Natural killer cell (primary cell): Measurements from ENCODE around the gene ST8SIA5. TPM values are rescaled to one million over a fixed set of nuclear protein-coding genes. Genes with fewer than 3 reads are reported as not detected.

Experiments
- ATAC-seq, 3 donors: fragments of 150-1000 bp in 2 of 3; fragments of 200-7000 bp in 1 of 3; cut with Tn5 transposase; 1 replicate in 1 of 3; 2 replicates in 2 of 3; pipeline ENCODE4 v1.10.0; 2021; ENCODE audit warnings: mild to moderate bottlenecking in 2 of 3, moderate library complexity in 2 of 3
- DNase-seq, 2 donors: peaks; one replicate each; pipeline versions ENCODE4 v3.0.0 to v3.0.0-alpha.2; 2013 to 2021; ENCODE audit warnings: mixed read lengths in 1 of 2
- H3K27ac ChIP-seq: one replicate; pipeline ENCODE4 v1.5.1; 2013; ENCODE audit warnings: mild to moderate bottlenecking, low read length
- H3K27me3 ChIP-seq: one replicate; pipeline ENCODE4 v1.6.1; 2013; ENCODE audit warnings: low read length; ENCODE audit not compliant: control insufficient read depth, insufficient read depth
- H3K36me3 ChIP-seq: one replicate; pipeline ENCODE4 v1.6.1; 2013; ENCODE audit warnings: low read length; ENCODE audit not compliant: control insufficient read depth, insufficient read depth
- H3K4me1 ChIP-seq: one replicate; pipeline ENCODE4 v1.6.1; 2013; ENCODE audit warnings: low read length; ENCODE audit not compliant: control insufficient read depth, insufficient read depth
- H3K4me3 ChIP-seq: one replicate; pipeline ENCODE4 v1.5.1; 2013; ENCODE audit warnings: low read length
- H3K9me3 ChIP-seq: one replicate; pipeline ENCODE4 v1.6.1; 2013; ENCODE audit warnings: low read length; ENCODE audit not compliant: control insufficient read depth, insufficient read depth
- H3K27ac Mint-ChIP-seq, 2 donors: one replicate each; pipeline ENCODE4 v1.8.0; 2022; ENCODE audit warnings: mild to moderate bottlenecking in 2 of 2, mixed read lengths in 2 of 2, moderate library complexity in 1 of 2
- H3K27me3 Mint-ChIP-seq, 2 donors: one replicate each; pipeline ENCODE4 v1.8.0; 2022; ENCODE audit warnings: low read depth in 2 of 2, mixed read lengths in 2 of 2
- H3K36me3 Mint-ChIP-seq: one replicate; pipeline ENCODE4 v1.8.0; 2022; ENCODE audit warnings: mixed read lengths
- H3K4me1 Mint-ChIP-seq, 2 donors: one replicate each; pipeline ENCODE4 v1.8.0; 2022; ENCODE audit warnings: mixed read lengths in 2 of 2
- H3K4me3 Mint-ChIP-seq: one replicate; pipeline ENCODE4 v1.8.0; 2022; ENCODE audit warnings: mild to moderate bottlenecking, moderate library complexity, mixed read lengths
- H3K9me3 Mint-ChIP-seq, 2 donors: one replicate each; pipeline ENCODE4 v1.8.0; 2022; ENCODE audit warnings: mixed read lengths in 2 of 2
- WGBS: methylation state at CpG from one replicate; pipeline ENCODE4 v1.1.7; 2013; ENCODE audit warnings: missing lambda C conversion rate; ENCODE audit not compliant: insufficient coverage; 5-methylcytosine and 5-hydroxymethylcytosine counted together
- intact Hi-C: fragments of 100-400 bp; cut with micrococcal nuclease; formaldehyde crosslinking; loops from one replicate; pipeline ENCODE4 v1.14.2; 2022
- total RNA-seq, 4 donors: library from RNA; stranded (reverse); fragments of 120-200 nt in 1 of 4; gene quantifications; one replicate each; pipeline versions ENCODE4 v1.2.3 to v1.2.4, GENCODE V29; 2013 to 2022
- TF ChIP-seq, protein P1 (sequence below): fragments of 200-600 bp; IDR thresholded peaks from one replicate; pipeline ENCODE4 v1.8.0; 2022; ENCODE audit warnings: antibody characterized with exemption

The ST8SIA5 gene
- total RNA-seq, 3 donors from 2014 or later (not counting 1 experiment from before 2014, with no cell fraction given): 0.23 TPM; not detected in 2

DNA sequence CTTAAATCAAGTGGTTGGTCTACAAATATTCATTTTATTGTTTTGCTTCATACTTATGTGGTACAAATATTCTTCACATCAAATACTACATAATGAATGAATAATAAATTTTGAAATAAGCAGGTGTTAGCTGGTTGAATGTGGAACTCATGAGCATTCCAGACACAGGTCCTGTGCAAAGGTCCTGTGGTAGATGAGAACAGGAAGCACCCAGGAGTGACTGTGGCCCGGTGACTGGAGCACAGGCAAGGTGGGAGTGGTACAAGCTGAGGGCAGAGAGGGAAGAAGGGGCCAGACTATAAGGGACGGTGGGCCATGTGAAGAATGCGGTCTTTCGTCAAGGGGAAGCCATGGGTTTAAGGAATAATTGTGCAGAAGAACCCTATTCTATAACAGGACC is 73.6 kb downstream of the ST8SIA5 start:
- Mint-ChIP-seq H3K36me3 (no peaks in the 10 kb centered on the region), H3K9me3 (no peaks in the 10 kb centered on the region), H3K27ac (no peak overlapping the region), H3K4me3 (no peak overlapping the region), H3K4me1 (no peaks in the 10 kb centered on the region), H3K27me3 (peaks cover 0 to 11% of the 10 kb centered on the region in 2 donors)
- Histone ChIP-seq H3K4me1 (no peaks in the 10 kb centered on the region), H3K4me3 (no peak overlapping the region), H3K27ac (no peak overlapping the region), H3K27me3 (no peaks in the 10 kb centered on the region), H3K36me3 (no peaks in the 10 kb centered on the region), H3K9me3 (no peaks in the 10 kb centered on the region)
- DNase-seq: no peak
- intact Hi-C loops: no loop called here
- no peak for ATAC-seq
- 96% methylated on average over 3 of the region's 4 CpGs for WGBS
- TF ChIP-seq, protein P1, sequence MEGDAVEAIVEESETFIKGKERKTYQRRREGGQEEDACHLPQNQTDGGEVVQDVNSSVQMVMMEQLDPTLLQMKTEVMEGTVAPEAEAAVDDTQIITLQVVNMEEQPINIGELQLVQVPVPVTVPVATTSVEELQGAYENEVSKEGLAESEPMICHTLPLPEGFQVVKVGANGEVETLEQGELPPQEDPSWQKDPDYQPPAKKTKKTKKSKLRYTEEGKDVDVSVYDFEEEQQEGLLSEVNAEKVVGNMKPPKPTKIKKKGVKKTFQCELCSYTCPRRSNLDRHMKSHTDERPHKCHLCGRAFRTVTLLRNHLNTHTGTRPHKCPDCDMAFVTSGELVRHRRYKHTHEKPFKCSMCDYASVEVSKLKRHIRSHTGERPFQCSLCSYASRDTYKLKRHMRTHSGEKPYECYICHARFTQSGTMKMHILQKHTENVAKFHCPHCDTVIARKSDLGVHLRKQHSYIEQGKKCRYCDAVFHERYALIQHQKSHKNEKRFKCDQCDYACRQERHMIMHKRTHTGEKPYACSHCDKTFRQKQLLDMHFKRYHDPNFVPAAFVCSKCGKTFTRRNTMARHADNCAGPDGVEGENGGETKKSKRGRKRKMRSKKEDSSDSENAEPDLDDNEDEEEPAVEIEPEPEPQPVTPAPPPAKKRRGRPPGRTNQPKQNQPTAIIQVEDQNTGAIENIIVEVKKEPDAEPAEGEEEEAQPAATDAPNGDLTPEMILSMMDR: no peak

DNA sequence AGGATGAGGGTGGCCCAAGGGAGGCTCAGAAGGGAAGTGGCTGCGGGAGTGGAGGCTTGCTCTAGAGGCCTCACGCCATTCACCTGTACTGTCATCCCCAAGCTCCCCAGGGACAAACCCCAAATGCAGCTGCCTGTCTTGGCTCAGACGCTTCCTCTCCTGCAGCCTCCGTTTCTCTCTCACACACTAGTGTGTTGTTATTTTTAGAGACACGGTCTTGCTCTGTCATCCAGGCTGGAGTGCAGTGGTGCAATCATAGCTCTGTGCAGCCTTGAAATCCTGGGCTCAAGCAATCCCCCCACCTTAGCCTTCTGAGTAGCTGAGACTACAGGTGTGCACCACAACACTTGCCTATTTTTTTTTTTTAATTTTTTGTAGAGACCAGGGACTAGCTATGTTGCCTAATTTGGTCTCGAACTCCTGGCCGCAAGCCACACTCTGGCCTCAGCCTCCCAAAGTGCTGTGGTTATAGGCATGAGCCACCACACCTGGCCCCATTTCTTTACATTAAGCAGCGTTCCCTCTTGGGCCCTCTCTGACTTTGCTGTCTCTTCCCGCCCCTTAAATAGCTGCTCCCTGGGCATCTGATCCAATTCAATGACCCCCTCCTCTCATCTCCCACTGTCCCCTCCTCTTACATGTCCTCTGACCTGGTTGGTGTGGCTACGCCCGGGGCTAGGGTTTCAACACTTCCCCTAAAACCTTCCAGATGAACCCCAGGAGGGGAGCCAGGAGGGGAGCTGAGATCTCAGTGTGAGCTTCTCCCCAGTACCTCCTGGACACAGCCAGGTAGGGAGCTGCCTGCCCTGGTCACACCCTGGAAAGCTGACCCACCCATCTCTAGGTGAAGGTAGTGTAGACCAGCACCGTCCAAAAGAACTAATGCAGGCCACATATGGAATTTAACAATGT is 75.8 kb downstream of the ST8SIA5 start:
- WGBS: 73% methylated on average over 12 of the region's 12 CpGs
- H3K27me3 Mint-ChIP-seq: peaks cover 4 to 11% of the 10 kb centered on the region in 2 donors
- H3K9me3 Mint-ChIP-seq: no peaks in the 10 kb centered on the region
- TF ChIP-seq, protein P1: no peak
- no peaks in the 10 kb centered on the region for H3K36me3 ChIP-seq
- H3K4me3 Mint-ChIP-seq: no peak overlapping the region
- H3K27ac Mint-ChIP-seq: no peak overlapping the region
- no peaks in the 10 kb centered on the region for H3K36me3 Mint-ChIP-seq
- DNase-seq (no peak), ATAC-seq (no peak)
- H3K27me3 ChIP-seq: no peaks in the 10 kb centered on the region
- no peaks in the 10 kb centered on the region for H3K9me3 ChIP-seq
- intact Hi-C loops: no loop called here
- no peaks in the 10 kb centered on the region for H3K4me1 ChIP-seq
- no peak overlapping the region for H3K4me3 ChIP-seq
- H3K4me1 Mint-ChIP-seq: no peaks in the 10 kb centered on the region
- no peak overlapping the region for H3K27ac ChIP-seq

DNA sequence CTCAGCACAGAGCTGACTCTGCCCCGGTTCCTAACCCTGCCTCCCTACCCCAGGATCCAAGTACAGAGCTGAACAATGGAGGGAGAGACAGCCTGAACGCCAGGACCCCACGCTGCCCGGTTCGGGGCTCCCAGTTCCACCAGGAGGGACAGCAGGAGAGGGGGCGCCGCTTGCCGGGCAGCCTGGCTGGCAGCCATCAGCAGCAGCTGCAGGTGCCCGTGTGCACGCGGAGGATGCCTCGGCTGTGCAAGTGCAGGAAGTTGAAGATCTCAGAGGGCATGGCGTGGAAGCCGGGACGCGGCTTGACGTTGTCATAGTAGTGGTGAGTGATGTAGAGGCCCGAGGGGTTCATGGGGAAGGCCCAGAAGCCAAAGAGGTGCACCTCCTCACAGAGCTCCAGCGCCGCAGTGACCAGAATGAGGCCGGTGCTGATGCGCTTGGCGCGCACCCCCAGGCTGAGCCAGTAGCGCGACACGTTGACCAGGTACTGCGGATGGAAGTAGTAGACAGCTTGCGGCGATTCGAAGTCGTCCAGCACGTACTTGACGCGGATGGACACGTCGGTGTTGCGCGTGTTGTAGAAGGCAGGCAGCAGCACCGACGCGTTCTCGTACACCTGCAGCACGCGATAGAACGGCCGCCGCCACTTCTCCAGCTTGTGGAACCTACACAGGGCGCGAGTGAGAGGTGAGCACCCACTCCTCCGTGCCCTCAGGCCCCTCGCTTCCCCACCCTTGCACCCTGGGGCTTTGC is 76.8 kb downstream of the ST8SIA5 start:
- no peak for ATAC-seq
- Histone ChIP-seq H3K27ac (no peak overlapping the region), H3K4me1 (no peaks in the 10 kb centered on the region), H3K4me3 (no peak overlapping the region), H3K27me3 (no peaks in the 10 kb centered on the region), H3K36me3 (no peaks in the 10 kb centered on the region), H3K9me3 (no peaks in the 10 kb centered on the region)
- no peaks in the 10 kb centered on the region for H3K4me1 Mint-ChIP-seq
- intact Hi-C loops: no loop called here
- TF ChIP-seq, protein P1: no peak
- no peaks in the 10 kb centered on the region for H3K36me3 Mint-ChIP-seq
- H3K9me3 Mint-ChIP-seq: no peaks in the 10 kb centered on the region
- no peak overlapping the region for H3K27ac Mint-ChIP-seq
- no peak for DNase-seq
- H3K27me3 Mint-ChIP-seq: peaks cover 7 to 19% of the 10 kb centered on the region in 2 donors
- 94% methylated on average over 52 of the region's 52 CpGs for WGBS
- no peak overlapping the region for H3K4me3 Mint-ChIP-seq
